ENCODE results near the gene MRE11. TPM values are rescaled to one million over a fixed set of nuclear protein-coding genes. Genes with fewer than 3 reads are reported as not detected.

Gene MRE11
- total and polyA plus RNA-seq, 2 donors from 2014 or later, result 3.5 to 16.6 TPM

- Histone ChIP-seq H3K9me3 (ENCODE audit: control insufficient read depth in 2 of 3, insufficient read depth in 1 of 3, low read length in 3 of 3) (no peaks in the 10 kb centered on the region), H3K27me3 (ENCODE audit: control insufficient read depth, insufficient read depth, low read length) (no peaks in the 10 kb centered on the region), H3K27ac (ENCODE audit: low read depth in 2 of 2, low read length in 2 of 2) (no peak overlapping the region), H3K4me3 (ENCODE audit: low read length in 3 of 3) (no peak overlapping the region), H3K36me3 (ENCODE audit: control insufficient read depth in 2 of 3, insufficient read depth in 3 of 3, low read length in 3 of 3) (no peaks in the 10 kb centered on the region), H3K4me1 (ENCODE audit: control insufficient read depth in 2 of 3, insufficient read depth in 2 of 3, low read depth in 1 of 3, low read length in 3 of 3) (no peaks in the 10 kb centered on the region), H3K9ac (ENCODE audit: low read length in 3 of 3) (no peak overlapping the region)
- DNase-seq (peak; percentile 58 to 96 (median 89)), FAIRE-seq (no peak)
- no peak for TF ChIP-seq CTCF (IDR thresholded peaks at IDR 0.05; ENCODE audit: borderline replicate concordance, extremely low read depth, insufficient read depth)
- intact Hi-C loops (cut with DNase I), result no loop called here
These were observed 32.1 kb upstream of the MRE11 start for GRCh38 chr11:94525546-94526324.

- no peak for FAIRE-seq
These were observed 30.7 kb upstream of the MRE11 start for GRCh38 chr11:94524341-94524740.

GRCh38 chr11:94521684-94522083 lies 28.0 kb upstream of the MRE11 start:
- Histone ChIP-seq H3K4me3 (ENCODE audit: low read length in 3 of 3) (no peak overlapping the region), H3K36me3 (ENCODE audit: control insufficient read depth in 2 of 3, insufficient read depth in 3 of 3, low read length in 3 of 3) (no peaks in the 10 kb centered on the region), H3K9me3 (ENCODE audit: control insufficient read depth in 2 of 3, insufficient read depth in 1 of 3, low read length in 3 of 3) (no peaks in the 10 kb centered on the region), H3K27me3 (ENCODE audit: control insufficient read depth, insufficient read depth, low read length) (no peaks in the 10 kb centered on the region), H3K27ac (ENCODE audit: low read depth in 2 of 2, low read length in 2 of 2) (no peak overlapping the region), H3K9ac (ENCODE audit: low read length in 3 of 3) (no peak overlapping the region), H3K4me1 (ENCODE audit: control insufficient read depth in 2 of 3, insufficient read depth in 2 of 3, low read depth in 1 of 3, low read length in 3 of 3) (no peaks in the 10 kb centered on the region)
- no peak for DNase-seq
- FAIRE-seq, result no peak
- TF ChIP-seq CTCF (IDR thresholded peaks at IDR 0.05; ENCODE audit: borderline replicate concordance, extremely low read depth, insufficient read depth), result peak; percentile 40
- intact Hi-C loops (cut with DNase I), result no loop called here

More at GRCh38 chr11:94524341-94524740, 30.7 kb upstream of the MRE11 start:
- Histone ChIP-seq H3K9ac (ENCODE audit: low read length in 3 of 3) (no peak overlapping the region), H3K9me3 (ENCODE audit: control insufficient read depth in 2 of 3, insufficient read depth in 1 of 3, low read length in 3 of 3) (no peaks in the 10 kb centered on the region), H3K27me3 (ENCODE audit: control insufficient read depth, insufficient read depth, low read length) (no peaks in the 10 kb centered on the region), H3K4me3 (ENCODE audit: low read length in 3 of 3) (no peak overlapping the region), H3K4me1 (ENCODE audit: control insufficient read depth in 2 of 3, insufficient read depth in 2 of 3, low read depth in 1 of 3, low read length in 3 of 3) (no peaks in the 10 kb centered on the region), H3K36me3 (ENCODE audit: control insufficient read depth in 2 of 3, insufficient read depth in 3 of 3, low read length in 3 of 3) (no peaks in the 10 kb centered on the region), H3K27ac (ENCODE audit: low read depth in 2 of 2, low read length in 2 of 2) (no peak overlapping the region)
- no peak for TF ChIP-seq CTCF (IDR thresholded peaks at IDR 0.05; ENCODE audit: borderline replicate concordance, extremely low read depth, insufficient read depth)
- intact Hi-C loops (cut with DNase I), result no loop called here
- DNase-seq, result no peak
